ENCODE results near the gene INPP4A. TPM values are rescaled to one million over a fixed set of nuclear protein-coding genes. Genes with fewer than 3 reads are reported as not detected.

The INPP4A gene
- total and polyA plus RNA-seq, 2 experiments from 2014 or later, result 7.9 to 13.1 TPM

- Histone ChIP-seq H3K79me2 (peaks cover 49% of the 10 kb centered on the region), H3K9me2 (replicated peaks; ENCODE audit: insufficient read depth) (no peaks in the 10 kb centered on the region), H3K4me2 (no peak overlapping the region), H4K20me1 (ENCODE audit: insufficient read depth, poor library complexity, severe bottlenecking) (peaks cover 6% of the 10 kb centered on the region), H3K9me3 (ENCODE audit: low read depth) (no peaks in the 10 kb centered on the region), H3K27ac (no peak overlapping the region), H2AFZ (no peak overlapping the region), H3K4me1 (ENCODE audit: insufficient read depth) (peaks cover 4% of the 10 kb centered on the region), H3K27me3 (no peaks in the 10 kb centered on the region), H3K36me3 (replicated peaks; ENCODE audit: insufficient read depth, low read depth) (no peaks in the 10 kb centered on the region), H3K4me3 (no peak overlapping the region)
- DNase-seq (ENCODE audit: low spot score), result no peak
- 98% methylated on average over 11 of the region's 11 CpGs for WGBS (ENCODE audit: low lambda C conversion rate, missing lambda C conversion rate)
- no peak for TF ChIP-seq EZH2phosphoT487 (IDR thresholded peaks at IDR 0.05; ENCODE audit: low read depth, severe bottlenecking, unreplicated experiment)
- TF ChIP-seq EZH2 (IDR thresholded peaks at IDR 0.05; ENCODE audit: borderline replicate concordance), result no peak
- TF ChIP-seq, protein P1, sequence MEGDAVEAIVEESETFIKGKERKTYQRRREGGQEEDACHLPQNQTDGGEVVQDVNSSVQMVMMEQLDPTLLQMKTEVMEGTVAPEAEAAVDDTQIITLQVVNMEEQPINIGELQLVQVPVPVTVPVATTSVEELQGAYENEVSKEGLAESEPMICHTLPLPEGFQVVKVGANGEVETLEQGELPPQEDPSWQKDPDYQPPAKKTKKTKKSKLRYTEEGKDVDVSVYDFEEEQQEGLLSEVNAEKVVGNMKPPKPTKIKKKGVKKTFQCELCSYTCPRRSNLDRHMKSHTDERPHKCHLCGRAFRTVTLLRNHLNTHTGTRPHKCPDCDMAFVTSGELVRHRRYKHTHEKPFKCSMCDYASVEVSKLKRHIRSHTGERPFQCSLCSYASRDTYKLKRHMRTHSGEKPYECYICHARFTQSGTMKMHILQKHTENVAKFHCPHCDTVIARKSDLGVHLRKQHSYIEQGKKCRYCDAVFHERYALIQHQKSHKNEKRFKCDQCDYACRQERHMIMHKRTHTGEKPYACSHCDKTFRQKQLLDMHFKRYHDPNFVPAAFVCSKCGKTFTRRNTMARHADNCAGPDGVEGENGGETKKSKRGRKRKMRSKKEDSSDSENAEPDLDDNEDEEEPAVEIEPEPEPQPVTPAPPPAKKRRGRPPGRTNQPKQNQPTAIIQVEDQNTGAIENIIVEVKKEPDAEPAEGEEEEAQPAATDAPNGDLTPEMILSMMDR (IDR thresholded peaks at IDR 0.05; ENCODE audit: poor library complexity), result no peak
Observed at GRCh38 chr2:98469862-98470544, 25.3 kb downstream of the INPP4A start.

- Histone ChIP-seq H3K4me1 (ENCODE audit: insufficient read depth) (peaks cover 2% of the 10 kb centered on the region), H3K27ac (no peak overlapping the region), H3K36me3 (replicated peaks; ENCODE audit: insufficient read depth, low read depth) (no peaks in the 10 kb centered on the region), H4K20me1 (ENCODE audit: insufficient read depth, poor library complexity, severe bottlenecking) (peaks cover 6% of the 10 kb centered on the region), H3K9me2 (replicated peaks; ENCODE audit: insufficient read depth) (no peaks in the 10 kb centered on the region), H3K79me2 (peaks cover 52% of the 10 kb centered on the region), H2AFZ (no peak overlapping the region), H3K4me2 (no peak overlapping the region), H3K4me3 (no peak overlapping the region), H3K9me3 (ENCODE audit: low read depth) (no peaks in the 10 kb centered on the region), H3K27me3 (no peaks in the 10 kb centered on the region)
- 98% methylated on average over 7 of the region's 7 CpGs for WGBS (ENCODE audit: low lambda C conversion rate, missing lambda C conversion rate)
- TF ChIP-seq EZH2 (IDR thresholded peaks at IDR 0.05; ENCODE audit: borderline replicate concordance) (no peak), EZH2phosphoT487 (IDR thresholded peaks at IDR 0.05; ENCODE audit: low read depth, severe bottlenecking, unreplicated experiment) (no peak)
- TF ChIP-seq, protein P1 (IDR thresholded peaks at IDR 0.05; ENCODE audit: poor library complexity), result no peak
- no peak for DNase-seq (ENCODE audit: low spot score)
Observed at GRCh38 chr2:98470851-98471255, 26.2 kb downstream of the INPP4A start.

GRCh38 chr2:98471402-98472131 lies 26.9 kb downstream of the INPP4A start:
- Histone ChIP-seq H3K4me2 (no peak overlapping the region), H3K27me3 (no peaks in the 10 kb centered on the region), H4K20me1 (ENCODE audit: insufficient read depth, poor library complexity, severe bottlenecking) (peaks cover 6% of the 10 kb centered on the region), H3K9me3 (ENCODE audit: low read depth) (no peaks in the 10 kb centered on the region), H3K79me2 (peaks cover 47% of the 10 kb centered on the region), H3K27ac (no peak overlapping the region), H3K36me3 (replicated peaks; ENCODE audit: insufficient read depth, low read depth) (no peaks in the 10 kb centered on the region), H3K4me3 (no peak overlapping the region), H2AFZ (no peak overlapping the region), H3K4me1 (ENCODE audit: insufficient read depth) (no peaks in the 10 kb centered on the region), H3K9me2 (replicated peaks; ENCODE audit: insufficient read depth) (no peaks in the 10 kb centered on the region)
- no peak for TF ChIP-seq EZH2phosphoT487 (IDR thresholded peaks at IDR 0.05; ENCODE audit: low read depth, severe bottlenecking, unreplicated experiment)
- TF ChIP-seq, protein P1 (IDR thresholded peaks at IDR 0.05; ENCODE audit: poor library complexity), result no peak
- TF ChIP-seq EZH2 (IDR thresholded peaks at IDR 0.05; ENCODE audit: borderline replicate concordance), result no peak
- WGBS (ENCODE audit: low lambda C conversion rate, missing lambda C conversion rate), result 79% methylated on average over 10 of the region's 10 CpGs
- DNase-seq (ENCODE audit: low spot score), result no peak

All from hepatocyte (in vitro differentiated cells).